H9 (cell line): ENCODE results near the gene C1QL1. TPM values are rescaled to one million over a fixed set of nuclear protein-coding genes. Genes with fewer than 3 reads are reported as not detected.

ENCODE experiments used
- DNase-seq: peaks from one replicate; pipeline ENCODE4 v3.0.0-alpha.2; 2017
- H2AFZ ChIP-seq: one replicate; pipeline ENCODE4 v1.6.1; 2013; ENCODE audit warnings: mild to moderate bottlenecking, low read length, control low read depth, moderate library complexity
- H2AK5ac ChIP-seq: 2 replicates; pipeline ENCODE4 v1.6.1; 2013; ENCODE audit warnings: low read length, control low read depth, mixed read lengths; ENCODE audit not compliant: insufficient read length
- H2BK120ac ChIP-seq: one replicate; pipeline ENCODE4 v1.6.1; 2013; ENCODE audit warnings: low read depth, mild to moderate bottlenecking, low read length, control low read depth, inconsistent platforms; ENCODE audit not compliant: poor library complexity, severe bottlenecking
- H2BK12ac ChIP-seq: 2 replicates; pipeline ENCODE4 v1.6.1; 2013; ENCODE audit warnings: low read length, control low read depth, mixed read lengths, low read depth; ENCODE audit not compliant: insufficient read length
- H2BK15ac ChIP-seq: 2 replicates; pipeline ENCODE4 v1.6.1; 2013; ENCODE audit warnings: low read depth, low read length, control low read depth
- H2BK20ac ChIP-seq: one replicate; pipeline ENCODE4 v1.6.1; 2013; ENCODE audit warnings: low read depth, mild to moderate bottlenecking, low read length, control low read depth, inconsistent platforms; ENCODE audit not compliant: poor library complexity, severe bottlenecking
- H2BK5ac ChIP-seq: 2 replicates; pipeline ENCODE4 v1.6.1; 2013; ENCODE audit warnings: low read length, control low read depth, mixed read lengths; ENCODE audit not compliant: insufficient read length
- H3K14ac ChIP-seq: 2 replicates; pipeline ENCODE4 v1.6.1; 2013; ENCODE audit warnings: low read length, control low read depth; ENCODE audit not compliant: insufficient read depth
- H3K18ac ChIP-seq: 2 replicates; pipeline ENCODE4 v1.6.1; 2013; ENCODE audit warnings: low read depth, mild to moderate bottlenecking, mixed read lengths, low read length, control low read depth; ENCODE audit not compliant: insufficient read length
- H3K23ac ChIP-seq: 2 replicates; pipeline ENCODE4 v1.6.1; 2013; ENCODE audit warnings: low read length, control low read depth, mixed read lengths, low read depth; ENCODE audit not compliant: insufficient read length
- H3K23me2 ChIP-seq: 2 replicates; pipeline ENCODE4 v1.6.1; 2013; ENCODE audit warnings: low read depth, mild to moderate bottlenecking, mixed read lengths, low read length, control low read depth; ENCODE audit not compliant: insufficient read length, poor library complexity, severe bottlenecking
- H3K27ac ChIP-seq: 2 replicates; pipeline ENCODE4 v1.5.1; 2013; ENCODE audit warnings: low read length, control low read depth, mixed read lengths, low read depth; ENCODE audit not compliant: insufficient read length
- H3K27me3 ChIP-seq: 2 replicates; pipeline ENCODE4 v1.6.1; 2013; ENCODE audit warnings: low read length, control low read depth, inconsistent platforms; ENCODE audit not compliant: insufficient read depth
- H3K4ac ChIP-seq: 2 replicates; pipeline ENCODE4 v1.6.1; 2013; ENCODE audit warnings: low read depth, mild to moderate bottlenecking, control low read depth, inconsistent platforms, low read length, moderate library complexity
- H3K4me1 ChIP-seq: 2 replicates; pipeline ENCODE4 v1.6.1; 2013; ENCODE audit warnings: low read length, control low read depth, inconsistent platforms; ENCODE audit not compliant: insufficient read depth
- H3K4me2 ChIP-seq: 2 replicates; pipeline ENCODE4 v1.6.1; 2013; ENCODE audit warnings: low read length, control low read depth, mixed read lengths; ENCODE audit not compliant: insufficient read length, insufficient read depth
- H3K56ac ChIP-seq: 2 replicates; pipeline ENCODE4 v1.6.1; 2013; ENCODE audit warnings: low read depth, mild to moderate bottlenecking, mixed read lengths, low read length, control low read depth; ENCODE audit not compliant: insufficient read length
- H3K79me1 ChIP-seq: 2 replicates; pipeline ENCODE4 v1.6.1; 2013; ENCODE audit warnings: low read depth, mild to moderate bottlenecking, moderate library complexity, low read length, control low read depth, inconsistent platforms; ENCODE audit not compliant: insufficient read depth, poor library complexity, severe bottlenecking
- H3K79me2 ChIP-seq: 2 replicates; pipeline ENCODE4 v1.6.1; 2013; ENCODE audit warnings: low read length, control low read depth, inconsistent platforms; ENCODE audit not compliant: insufficient read depth
- H3K9ac ChIP-seq: 2 replicates; pipeline ENCODE4 v1.6.1; 2013; ENCODE audit warnings: low read length, control low read depth, mixed read lengths; ENCODE audit not compliant: insufficient read length; ENCODE audit errors: extremely low read depth
- H3K9me3 ChIP-seq: one replicate; pipeline ENCODE4 v1.6.1; 2013; ENCODE audit warnings: low read depth, low read length, inconsistent platforms; ENCODE audit not compliant: control insufficient read depth
- H3T11ph ChIP-seq: one replicate; pipeline ENCODE4 v1.6.1; 2013; ENCODE audit warnings: mild to moderate bottlenecking, low read length, control low read depth, inconsistent platforms
- H4K20me1 ChIP-seq: one replicate; pipeline ENCODE4 v1.6.1; 2013; ENCODE audit not compliant: control insufficient read depth, insufficient read length, insufficient read depth
- H4K5ac ChIP-seq: 2 replicates; pipeline ENCODE4 v1.6.1; 2013; ENCODE audit warnings: low read depth, mild to moderate bottlenecking, mixed read lengths, low read length, control low read depth; ENCODE audit not compliant: insufficient read length
- H4K8ac ChIP-seq: replicated peaks from 2 replicates; pipeline ENCODE4 v1.6.1; 2013; ENCODE audit warnings: low read length, control low read depth, mixed read lengths, low read depth; ENCODE audit not compliant: insufficient read length
- H4K91ac ChIP-seq: 2 replicates; pipeline ENCODE4 v1.6.1; 2013; ENCODE audit warnings: low read depth, mild to moderate bottlenecking, moderate library complexity, mixed read lengths, low read length, control low read depth; ENCODE audit not compliant: insufficient read length
- H3K27ac Mint-ChIP-seq, 3 experiments: 2 replicates in 2 of 3; 3 replicates in 1 of 3; pipeline ENCODE4 v1.8.0; 2020 to 2021; ENCODE audit warnings: mixed read lengths in 3 of 3, mild to moderate bottlenecking in 1 of 3, moderate library complexity in 1 of 3
- H3K27me3 Mint-ChIP-seq: 2 replicates; pipeline ENCODE4 v1.8.0; 2021; ENCODE audit warnings: low read depth, mild to moderate bottlenecking, moderate library complexity, mixed read lengths
- H3K36me3 Mint-ChIP-seq, 3 experiments: 2 replicates in 2 of 3; 3 replicates in 1 of 3; pipeline ENCODE4 v1.8.0; 2020 to 2021; ENCODE audit warnings: low read depth in 3 of 3, mixed read lengths in 3 of 3; ENCODE audit not compliant: insufficient read depth in 1 of 3
- H3K4me1 Mint-ChIP-seq, 2 experiments: 2 replicates each; pipeline ENCODE4 v1.8.0; 2020; ENCODE audit warnings: mixed read lengths in 2 of 2
- H3K4me3 Mint-ChIP-seq, 2 experiments: 2 replicates in 1 of 2; 3 replicates in 1 of 2; pipeline ENCODE4 v1.8.0; 2020 to 2021; ENCODE audit warnings: mild to moderate bottlenecking in 2 of 2, mixed read lengths in 2 of 2, moderate library complexity in 1 of 2
- H3K9me3 Mint-ChIP-seq, 2 experiments: 2 replicates in 1 of 2; 3 replicates in 1 of 2; pipeline ENCODE4 v1.8.0; 2020; ENCODE audit warnings: mild to moderate bottlenecking in 2 of 2, mixed read lengths in 2 of 2, moderate library complexity in 1 of 2
- WGBS: extraction: QIAGEN DNeasy Blood & Tissue Kit; methylation state at CpG from one replicate; pipeline ENCODE4 v1.1.7; 2013; ENCODE audit warnings: missing lambda C conversion rate, low lambda C conversion rate, mixed read lengths; ENCODE audit not compliant: insufficient read length; ENCODE audit errors: extremely low coverage; 5-methylcytosine and 5-hydroxymethylcytosine counted together
- total RNA-seq: library from RNA; stranded (reverse); gene quantifications from 2 replicates; pipeline ENCODE4 v1.2.1, GENCODE V29; 2021
- TF ChIP-seq, protein P1 (sequence below): fragments of 200-600 bp; sonication (generic); conservative IDR thresholded peaks from 3 replicates; pipeline ENCODE4 v1.8.0; 2021; ENCODE audit warnings: antibody characterized with exemption, mild to moderate bottlenecking

The C1QL1 gene
- total RNA-seq, 1 experiment from 2014 or later, result 6.0 TPM

GRCh38 chr17:44977065-44977464 is 9.0 kb upstream of the C1QL1 start:
- H2BK5ac ChIP-seq, result no peak overlapping the region
- no peak overlapping the region for H3K9ac ChIP-seq
- peak overlapping the region in 1 of 2 experiments; percentile 27; a peak in 1 of 5 replicates for H3K4me3 Mint-ChIP-seq
- no peak overlapping the region for H3K23ac ChIP-seq
- H4K91ac ChIP-seq, result no peak overlapping the region
- peaks cover 3% of the 10 kb centered on the region for H3K23me2 ChIP-seq
- H3K4me2 ChIP-seq, result no peak overlapping the region
- H2AK5ac ChIP-seq, result no peak overlapping the region
- no peak overlapping the region for H2AFZ ChIP-seq
- H3T11ph ChIP-seq, result no peak overlapping the region
- no peaks in the 10 kb centered on the region for H3K9me3 Mint-ChIP-seq
- TF ChIP-seq, protein P1, sequence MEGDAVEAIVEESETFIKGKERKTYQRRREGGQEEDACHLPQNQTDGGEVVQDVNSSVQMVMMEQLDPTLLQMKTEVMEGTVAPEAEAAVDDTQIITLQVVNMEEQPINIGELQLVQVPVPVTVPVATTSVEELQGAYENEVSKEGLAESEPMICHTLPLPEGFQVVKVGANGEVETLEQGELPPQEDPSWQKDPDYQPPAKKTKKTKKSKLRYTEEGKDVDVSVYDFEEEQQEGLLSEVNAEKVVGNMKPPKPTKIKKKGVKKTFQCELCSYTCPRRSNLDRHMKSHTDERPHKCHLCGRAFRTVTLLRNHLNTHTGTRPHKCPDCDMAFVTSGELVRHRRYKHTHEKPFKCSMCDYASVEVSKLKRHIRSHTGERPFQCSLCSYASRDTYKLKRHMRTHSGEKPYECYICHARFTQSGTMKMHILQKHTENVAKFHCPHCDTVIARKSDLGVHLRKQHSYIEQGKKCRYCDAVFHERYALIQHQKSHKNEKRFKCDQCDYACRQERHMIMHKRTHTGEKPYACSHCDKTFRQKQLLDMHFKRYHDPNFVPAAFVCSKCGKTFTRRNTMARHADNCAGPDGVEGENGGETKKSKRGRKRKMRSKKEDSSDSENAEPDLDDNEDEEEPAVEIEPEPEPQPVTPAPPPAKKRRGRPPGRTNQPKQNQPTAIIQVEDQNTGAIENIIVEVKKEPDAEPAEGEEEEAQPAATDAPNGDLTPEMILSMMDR, result peak; percentile 27; the same call in 1 of the 3 replicates
- H3K27ac Mint-ChIP-seq, result no peak overlapping the region; a peak in 1 of 7 replicates
- H3K36me3 Mint-ChIP-seq, result no peaks in the 10 kb centered on the region
- no peak overlapping the region for H2BK12ac ChIP-seq
- no CpG with 5 or more reads among the region's 3 CpGs for WGBS
- no peaks in the 10 kb centered on the region for H3K79me2 ChIP-seq
- no peaks in the 10 kb centered on the region for H3K27me3 ChIP-seq
- H3K4me1 Mint-ChIP-seq, result peaks cover 17 to 49% of the 10 kb centered on the region in 2 experiments
- H4K8ac ChIP-seq, result no peak overlapping the region
- H4K20me1 ChIP-seq, result no peaks in the 10 kb centered on the region
- H3K79me1 ChIP-seq, result no peaks in the 10 kb centered on the region
- H3K27ac ChIP-seq, result no peak overlapping the region
- no peaks in the 10 kb centered on the region for H3K9me3 ChIP-seq
- no peak overlapping the region for H3K56ac ChIP-seq
- no peak overlapping the region for H3K14ac ChIP-seq
- H3K27me3 Mint-ChIP-seq, result peaks cover 62% of the 10 kb centered on the region
- H3K4ac ChIP-seq, result no peak overlapping the region
- no peaks in the 10 kb centered on the region; the same call in 1 of the 2 replicates for H3K4me1 ChIP-seq
- no peak for DNase-seq
- H2BK15ac ChIP-seq, result no peak overlapping the region
- no peak overlapping the region for H3K18ac ChIP-seq
- no peak overlapping the region for H2BK120ac ChIP-seq
- H2BK20ac ChIP-seq, result no peak overlapping the region
- H4K5ac ChIP-seq, result no peak overlapping the region
